Measurements from ENCODE around the gene OR2K2.
A peak's percentile ranks its signal among the peaks of the same experiment; 100 is the strongest.
"Not testable (repeated sequence)": the region's sequence is repeated elsewhere in the genome, so short reads cannot be mapped to it uniquely, and the experiment has no call there.

Gene OR2K2

GRCh38 chr9:111294691-111295451, 35.2 kb downstream of the OR2K2 start:
- no peak for TF ChIP-seq POLR2A (IDR thresholded peaks at IDR 0.05; ENCODE audit: low read depth, low read length)
- DNase-seq (ENCODE audit: insufficient read length) (no peak), FAIRE-seq (no peak)

- TF ChIP-seq TAF1 (IDR thresholded peaks at IDR 0.05; ENCODE audit: borderline replicate concordance, low read depth, low read length) = no peak
- TF ChIP-seq POLR2A (IDR thresholded peaks at IDR 0.05; ENCODE audit: low read depth, low read length) = no peak
- DNase-seq (ENCODE audit: insufficient read length) (no peak), FAIRE-seq (no peak)
Observed at GRCh38 chr9:111287127-111287526, 42.9 kb downstream of the OR2K2 start.

- DNase-seq (ENCODE audit: insufficient read length) (no peak), FAIRE-seq (no peak)
- TF ChIP-seq POLR2AphosphoS5 (IDR thresholded peaks at IDR 0.05; ENCODE audit: low read depth, low read length) (no peak), TAF1 (IDR thresholded peaks at IDR 0.05; ENCODE audit: borderline replicate concordance, low read depth, low read length) (no peak), POLR2A (IDR thresholded peaks at IDR 0.05; ENCODE audit: low read depth, low read length) (no peak)
Observed at GRCh38 chr9:111284703-111285102, 45.3 kb downstream of the OR2K2 start.

- TF ChIP-seq POLR2AphosphoS5 (IDR thresholded peaks at IDR 0.05; ENCODE audit: low read depth, low read length) (no peak), TAF1 (IDR thresholded peaks at IDR 0.05; ENCODE audit: borderline replicate concordance, low read depth, low read length) (no peak), POLR2A (IDR thresholded peaks at IDR 0.05; ENCODE audit: low read depth, low read length) (no peak)
- DNase-seq (ENCODE audit: insufficient read length) (no peak), FAIRE-seq (no peak)
Observed at GRCh38 chr9:111282845-111283244, 47.2 kb downstream of the OR2K2 start.

GRCh38 chr9:111280795-111281194, 49.2 kb downstream of the OR2K2 start:
- peak; percentile 17 for FAIRE-seq
- DNase-seq (ENCODE audit: insufficient read length) = not testable (repeated sequence)
